Stimulated activated CD4-positive, alpha-beta T cell treated with anti-CD3 and anti-CD28 coated beads, Interleukin-4, amount 100 ng/mL, for 1 hour (primary cell): ENCODE results near the gene FAM174B.

Experiments used
- DNase-seq: peaks from one replicate; pipeline ENCODE4 v3.0.0-alpha.2; 2020

The FAM174B gene

GRCh38 chr15:92638709-92639365 lies 16.7 kb downstream of the FAM174B start:
- no peak for DNase-seq

GRCh38 chr15:92638291-92638708 lies 17.3 kb downstream of the FAM174B start:
- DNase-seq = no peak

- DNase-seq = no peak
Measured at GRCh38 chr15:92637626-92638025, 17.9 kb downstream of the FAM174B start.

DNA sequence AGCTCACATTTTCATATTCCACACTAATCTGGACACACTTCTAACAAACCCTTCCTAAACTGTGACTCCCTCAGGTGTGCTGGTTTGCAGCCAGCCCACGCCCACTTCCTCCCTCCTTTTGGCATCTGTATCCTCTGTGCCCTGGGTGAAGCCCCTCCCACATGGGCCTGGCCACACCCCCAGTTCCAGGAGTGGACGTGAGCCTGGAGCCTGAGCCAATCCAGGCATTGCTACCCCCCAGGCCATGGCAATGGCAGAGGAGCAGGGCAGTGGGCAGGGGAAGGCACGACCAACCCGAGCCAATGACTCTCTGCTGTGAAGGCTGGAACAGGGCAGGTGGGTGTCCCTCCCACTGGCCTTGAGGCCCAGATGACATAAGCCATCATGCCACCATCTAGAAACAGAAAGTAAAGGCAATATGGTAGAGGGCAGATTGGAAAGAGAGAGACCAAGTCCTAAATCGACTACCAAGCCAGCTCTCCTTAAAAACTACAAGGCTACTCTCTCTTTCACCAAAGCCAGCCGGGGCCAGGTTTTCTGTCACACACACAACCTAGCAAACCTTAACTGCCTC lies 18.6 kb downstream of the FAM174B start:
- DNase-seq = no peak

GRCh38 chr15:92636401-92636907 lies 19.1 kb downstream of the FAM174B start:
- DNase-seq = no peak

DNA sequence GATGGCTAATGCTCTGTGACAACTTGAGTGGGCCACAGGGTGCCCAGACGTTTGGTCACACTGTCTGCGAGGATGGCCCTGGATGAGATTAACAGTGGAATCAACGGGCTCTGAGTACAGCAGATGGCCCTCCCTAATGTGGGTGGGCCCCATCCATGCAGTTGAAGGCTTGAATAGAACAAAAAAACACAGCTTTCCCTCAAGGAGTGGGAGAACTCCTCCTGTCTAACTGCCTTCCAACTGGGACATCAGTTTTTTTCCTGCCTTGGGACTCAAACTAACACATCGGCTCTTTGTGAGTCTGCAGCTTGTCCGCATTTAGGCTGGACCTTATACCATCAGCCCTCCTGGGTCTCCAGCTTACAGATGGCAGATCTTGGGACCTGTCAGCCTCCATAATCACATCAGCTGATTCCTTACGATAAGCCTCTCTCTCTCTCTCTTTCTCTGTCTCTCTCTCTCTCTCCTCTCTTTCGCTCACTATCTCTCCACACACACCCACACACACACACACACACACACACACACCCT lies 20.8 kb downstream of the FAM174B start:
- no peak for DNase-seq

DNA sequence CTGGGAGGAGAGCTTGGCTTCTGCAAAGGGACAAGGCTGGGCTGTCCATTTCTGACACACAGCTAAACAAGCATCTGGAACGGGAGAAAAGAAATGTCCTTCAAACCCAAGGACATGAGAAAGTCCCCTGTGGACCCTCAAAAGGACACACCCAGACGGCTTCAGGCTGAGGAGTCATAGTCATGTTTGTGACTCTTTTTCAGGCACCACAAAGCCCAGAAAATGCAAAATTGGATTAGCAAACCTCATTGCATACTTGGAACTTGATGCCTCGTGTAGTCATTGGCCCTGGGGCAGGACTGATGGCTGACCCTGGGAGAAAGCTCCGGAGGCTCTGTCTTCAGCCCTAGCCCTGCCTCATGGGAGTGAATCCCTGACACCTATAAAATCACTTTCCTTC lies 21.5 kb downstream of the FAM174B start:
- no peak for DNase-seq

GRCh38 chr15:92633418-92633817 lies 22.2 kb downstream of the FAM174B start:
- no peak for DNase-seq

GRCh38 chr15:92633001-92633400 lies 22.6 kb downstream of the FAM174B start:
- DNase-seq = no peak

GRCh38 chr15:92631721-92632120 lies 23.9 kb downstream of the FAM174B start:
- DNase-seq = no peak

- DNase-seq = no peak
Measured at GRCh38 chr15:92629975-92630626, 25.5 kb downstream of the FAM174B start.

- DNase-seq = no peak
Measured at GRCh38 chr15:92629276-92629974, 26.1 kb downstream of the FAM174B start.

- no peak for DNase-seq
Measured at GRCh38 chr15:92627014-92627413, 28.6 kb downstream of the FAM174B start.

- DNase-seq = no peak
Measured at GRCh38 chr15:92625251-92625980, 30.2 kb downstream of the FAM174B start.

GRCh38 chr15:92624401-92624991 lies 31.1 kb downstream of the FAM174B start:
- DNase-seq = no peak

GRCh38 chr15:92623435-92623834 lies 32.1 kb downstream of the FAM174B start:
- no peak for DNase-seq

GRCh38 chr15:92621972-92622533 lies 33.5 kb downstream of the FAM174B start:
- no peak for DNase-seq

- no peak for DNase-seq
Measured at GRCh38 chr15:92620991-92621390, 34.6 kb downstream of the FAM174B start.

DNA sequence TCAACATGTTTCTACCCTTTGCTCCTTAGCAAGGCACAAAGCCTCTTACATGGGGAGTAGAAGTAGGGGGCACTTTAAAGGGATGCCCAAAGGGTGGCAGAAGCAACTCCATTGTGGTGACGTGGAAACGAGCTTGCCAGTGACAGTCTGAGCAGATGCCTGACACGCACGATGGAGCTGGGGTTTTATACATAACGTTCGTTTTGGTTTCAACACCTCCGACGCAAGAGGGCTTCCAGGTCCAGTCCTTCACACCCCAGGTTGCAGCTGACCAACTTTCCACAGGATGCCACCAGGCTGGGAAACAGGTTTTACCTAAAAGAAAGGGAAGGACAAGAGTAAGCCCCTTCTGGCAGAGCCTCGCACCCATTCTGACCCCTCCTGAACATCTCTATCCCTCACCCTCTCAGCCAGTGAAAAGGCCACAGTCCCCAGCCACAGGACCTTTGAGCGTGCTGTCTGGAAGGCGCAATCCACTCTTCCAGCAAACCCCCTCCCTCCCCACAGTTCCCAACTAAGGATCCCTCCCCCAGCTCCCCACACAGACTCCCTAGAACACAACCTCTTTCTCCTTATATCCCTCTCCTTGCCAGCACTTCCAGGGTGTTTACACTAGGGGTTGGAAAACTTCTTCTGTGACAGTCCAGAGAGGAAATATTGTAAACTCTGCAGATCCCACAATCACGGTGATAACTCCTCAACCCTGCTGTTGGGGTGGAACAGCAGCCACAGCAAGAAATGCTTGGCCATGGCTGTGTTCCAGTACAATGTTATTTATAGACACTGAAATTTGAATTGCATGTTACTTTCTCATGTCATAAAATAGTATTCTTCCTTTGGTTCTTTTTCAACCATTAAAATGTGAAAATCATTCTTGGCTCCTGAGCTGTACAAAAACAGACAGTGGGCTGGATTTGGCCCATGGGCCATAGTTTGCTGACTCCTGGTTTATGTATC lies 36.2 kb downstream of the FAM174B start:
- no peak for DNase-seq
